Skeletal muscle tissue (tissue), 4 donors: Measurements from ENCODE around the gene BCL2L13. TPM values are rescaled to one million over a fixed set of nuclear protein-coding genes. Genes with fewer than 3 reads are reported as not detected.

ENCODE experiments used
- H3K27ac ChIP-seq: one replicate; pipeline ENCODE4 v1.7.0; 2013; ENCODE audit warnings: mild to moderate bottlenecking, low read depth, low read length, inconsistent platforms
- H3K27me3 ChIP-seq, 3 donors: one replicate each; pipeline ENCODE4 v1.7.0; 2013; ENCODE audit warnings: low read length in 3 of 3; ENCODE audit not compliant: control insufficient read depth in 3 of 3, insufficient read depth in 3 of 3
- H3K36me3 ChIP-seq, 3 donors: one replicate each; pipeline ENCODE4 v1.7.0; 2013; ENCODE audit warnings: low read length in 3 of 3; ENCODE audit not compliant: control insufficient read depth in 3 of 3, insufficient read depth in 3 of 3
- H3K4me1 ChIP-seq, 3 donors: one replicate each; pipeline ENCODE4 v1.7.0; 2013; ENCODE audit warnings: low read length in 3 of 3, mild to moderate bottlenecking in 3 of 3; ENCODE audit not compliant: control insufficient read depth in 3 of 3, insufficient read depth in 3 of 3
- H3K4me3 ChIP-seq, 3 donors: one replicate each; pipeline ENCODE4 v1.7.0; 2013; ENCODE audit warnings: low read length in 3 of 3
- H3K9ac ChIP-seq, 3 donors: one replicate each; pipeline ENCODE4 v1.7.0; 2013; ENCODE audit warnings: low read length in 3 of 3, mild to moderate bottlenecking in 3 of 3, moderate library complexity in 2 of 3, low read depth in 1 of 3
- H3K9me3 ChIP-seq, 3 donors: one replicate each; pipeline ENCODE4 v1.7.0; 2013; ENCODE audit warnings: low read length in 3 of 3; ENCODE audit not compliant: control insufficient read depth in 3 of 3
- total RNA-seq: library from RNA; depleted of rRNA; stranded (reverse); fragments of >200 nt; gene quantifications from one replicate; pipeline ENCODE4 v1.2.3, GENCODE V29; 2014
- donor health status: Osteomylitis.

The BCL2L13 gene
- total RNA-seq, 1 donor from 2014 or later = 41.2 TPM

- Histone ChIP-seq H3K27ac (no peak overlapping the region), H3K36me3 (no peaks in the 10 kb centered on the region), H3K4me1 (peaks cover 0 to 9% (median 8%) of the 10 kb centered on the region in 3 donors), H3K9ac (no peak overlapping the region), H3K4me3 (no peak overlapping the region), H3K27me3 (no peaks in the 10 kb centered on the region), H3K9me3 (no peaks in the 10 kb centered on the region)
These were observed 79.2 kb downstream of the BCL2L13 start for GRCh38 chr22:17717708-17718107.

- Histone ChIP-seq H3K4me3 (no peak overlapping the region), H3K9ac (no peak overlapping the region), H3K36me3 (no peaks in the 10 kb centered on the region), H3K27me3 (no peaks in the 10 kb centered on the region), H3K9me3 (no peaks in the 10 kb centered on the region), H3K4me1 (peaks cover 0 to 16% (median 11%) of the 10 kb centered on the region in 3 donors), H3K27ac (no peak overlapping the region)
These were observed 81.4 kb downstream of the BCL2L13 start for GRCh38 chr22:17719911-17720310.

- no peak overlapping the region for H3K9ac ChIP-seq
- H3K36me3 ChIP-seq = peaks cover 20 to 27% (median 22%) of the 10 kb centered on the region in 3 donors
- no peak overlapping the region for H3K27ac ChIP-seq
- H3K27me3 ChIP-seq = no peaks in the 10 kb centered on the region
- no peaks in the 10 kb centered on the region for H3K9me3 ChIP-seq
- no peak overlapping the region for H3K4me3 ChIP-seq
- peaks cover 5 to 26% (median 12%) of the 10 kb centered on the region in 3 donors for H3K4me1 ChIP-seq
These were observed 85.7 kb downstream of the BCL2L13 start for GRCh38 chr22:17724241-17724640.

GRCh38 chr22:17724678-17725499 lies 86.3 kb downstream of the BCL2L13 start:
- Histone ChIP-seq H3K4me3 (peak overlapping the region in 1 of 3 donors; percentile 15), H3K36me3 (peaks cover 25 to 33% (median 28%) of the 10 kb centered on the region in 3 donors), H3K27me3 (no peaks in the 10 kb centered on the region), H3K27ac (peak overlapping the region; percentile 48), H3K4me1 (peaks cover 5 to 26% (median 12%) of the 10 kb centered on the region in 3 donors), H3K9ac (peak overlapping the region in 1 of 3 donors; percentile 17), H3K9me3 (no peaks in the 10 kb centered on the region)

- Histone ChIP-seq H3K9ac (no peak overlapping the region), H3K27me3 (no peaks in the 10 kb centered on the region), H3K36me3 (peaks cover 30 to 37% (median 33%) of the 10 kb centered on the region in 3 donors), H3K4me3 (peak overlapping the region in 1 of 3 donors; percentile 15), H3K27ac (peak overlapping the region; percentile 48), H3K9me3 (no peaks in the 10 kb centered on the region), H3K4me1 (peaks cover 5 to 26% (median 12%) of the 10 kb centered on the region in 3 donors)
These were observed 86.9 kb downstream of the BCL2L13 start for GRCh38 chr22:17725500-17725796.

GRCh38 chr22:17726006-17726927 lies 87.7 kb downstream of the BCL2L13 start:
- H3K4me3 ChIP-seq = no peak overlapping the region
- peaks cover 5 to 26% (median 12%) of the 10 kb centered on the region in 3 donors for H3K4me1 ChIP-seq
- H3K9me3 ChIP-seq = no peaks in the 10 kb centered on the region
- peak overlapping the region in 1 of 3 donors; percentile 26 for H3K9ac ChIP-seq
- peaks cover 30 to 41% (median 37%) of the 10 kb centered on the region in 3 donors for H3K36me3 ChIP-seq
- no peaks in the 10 kb centered on the region for H3K27me3 ChIP-seq
- no peak overlapping the region for H3K27ac ChIP-seq

- H3K9ac ChIP-seq = peak overlapping the region in 1 of 3 donors; percentile 26
- H3K9me3 ChIP-seq = no peaks in the 10 kb centered on the region
- no peaks in the 10 kb centered on the region for H3K27me3 ChIP-seq
- H3K4me1 ChIP-seq = peaks cover 5 to 26% (median 12%) of the 10 kb centered on the region in 3 donors
- no peak overlapping the region for H3K27ac ChIP-seq
- H3K4me3 ChIP-seq = no peak overlapping the region
- H3K36me3 ChIP-seq = peaks cover 34 to 50% (median 45%) of the 10 kb centered on the region in 3 donors
These were observed 88.7 kb downstream of the BCL2L13 start for GRCh38 chr22:17726928-17727897.

GRCh38 chr22:17728786-17729185 lies 90.2 kb downstream of the BCL2L13 start:
- Histone ChIP-seq H3K4me1 (peaks cover 5 to 26% (median 12%) of the 10 kb centered on the region in 3 donors), H3K4me3 (no peak overlapping the region), H3K27ac (no peak overlapping the region), H3K9ac (no peak overlapping the region), H3K36me3 (peaks cover 34 to 61% (median 60%) of the 10 kb centered on the region in 3 donors), H3K27me3 (no peaks in the 10 kb centered on the region), H3K9me3 (no peaks in the 10 kb centered on the region)

- no peaks in the 10 kb centered on the region for H3K27me3 ChIP-seq
- no peaks in the 10 kb centered on the region for H3K9me3 ChIP-seq
- H3K4me1 ChIP-seq = peaks cover 5 to 23% (median 12%) of the 10 kb centered on the region in 3 donors
- no peak overlapping the region for H3K4me3 ChIP-seq
- no peak overlapping the region for H3K9ac ChIP-seq
- peaks cover 34 to 67% (median 63%) of the 10 kb centered on the region in 3 donors for H3K36me3 ChIP-seq
- no peak overlapping the region for H3K27ac ChIP-seq
These were observed 91.0 kb downstream of the BCL2L13 start for GRCh38 chr22:17729561-17729960.
